ENCODE results near the gene PDCD2. TPM values are rescaled to one million over a fixed set of nuclear protein-coding genes. Genes with fewer than 3 reads are reported as not detected.

PDCD2 gene
- total RNA-seq, 1 donor from 2014 or later, result 63.2 TPM

DNA sequence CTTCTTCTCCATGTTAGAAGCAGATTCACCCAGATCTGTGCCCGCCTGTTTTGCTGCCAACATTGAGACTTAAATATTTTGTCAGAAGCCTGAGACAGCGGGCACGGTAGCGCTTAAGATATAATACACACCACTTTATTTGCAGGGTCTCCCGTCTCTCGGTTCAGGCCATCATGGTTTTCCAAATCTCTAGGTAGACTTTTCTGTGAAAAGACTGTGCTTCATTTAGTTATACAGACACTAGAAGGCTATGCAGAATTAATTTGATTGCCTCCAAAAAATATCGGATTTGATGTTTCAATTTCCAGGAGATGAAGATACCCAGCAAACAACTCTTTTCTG, 29.7 kb downstream of the PDCD2 start:
- Mint-ChIP-seq H3K27me3 (no peaks in the 10 kb centered on the region), H3K9me3 (ENCODE audit: low read depth) (no peaks in the 10 kb centered on the region), H3K36me3 (ENCODE audit: insufficient read depth) (peaks cover 9% of the 10 kb centered on the region), H3K4me1 (ENCODE audit: low read depth) (peaks cover 12% of the 10 kb centered on the region), H3K4me3 (ENCODE audit: low read depth) (no peak overlapping the region), H3K27ac (no peak overlapping the region)
- no peak for DNase-seq (ENCODE audit: low spot score, unreplicated experiment)
- TF ChIP-seq, protein P1, sequence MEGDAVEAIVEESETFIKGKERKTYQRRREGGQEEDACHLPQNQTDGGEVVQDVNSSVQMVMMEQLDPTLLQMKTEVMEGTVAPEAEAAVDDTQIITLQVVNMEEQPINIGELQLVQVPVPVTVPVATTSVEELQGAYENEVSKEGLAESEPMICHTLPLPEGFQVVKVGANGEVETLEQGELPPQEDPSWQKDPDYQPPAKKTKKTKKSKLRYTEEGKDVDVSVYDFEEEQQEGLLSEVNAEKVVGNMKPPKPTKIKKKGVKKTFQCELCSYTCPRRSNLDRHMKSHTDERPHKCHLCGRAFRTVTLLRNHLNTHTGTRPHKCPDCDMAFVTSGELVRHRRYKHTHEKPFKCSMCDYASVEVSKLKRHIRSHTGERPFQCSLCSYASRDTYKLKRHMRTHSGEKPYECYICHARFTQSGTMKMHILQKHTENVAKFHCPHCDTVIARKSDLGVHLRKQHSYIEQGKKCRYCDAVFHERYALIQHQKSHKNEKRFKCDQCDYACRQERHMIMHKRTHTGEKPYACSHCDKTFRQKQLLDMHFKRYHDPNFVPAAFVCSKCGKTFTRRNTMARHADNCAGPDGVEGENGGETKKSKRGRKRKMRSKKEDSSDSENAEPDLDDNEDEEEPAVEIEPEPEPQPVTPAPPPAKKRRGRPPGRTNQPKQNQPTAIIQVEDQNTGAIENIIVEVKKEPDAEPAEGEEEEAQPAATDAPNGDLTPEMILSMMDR (IDR thresholded peaks at IDR 0.05; ENCODE audit: unreplicated experiment), result no peak

DNA sequence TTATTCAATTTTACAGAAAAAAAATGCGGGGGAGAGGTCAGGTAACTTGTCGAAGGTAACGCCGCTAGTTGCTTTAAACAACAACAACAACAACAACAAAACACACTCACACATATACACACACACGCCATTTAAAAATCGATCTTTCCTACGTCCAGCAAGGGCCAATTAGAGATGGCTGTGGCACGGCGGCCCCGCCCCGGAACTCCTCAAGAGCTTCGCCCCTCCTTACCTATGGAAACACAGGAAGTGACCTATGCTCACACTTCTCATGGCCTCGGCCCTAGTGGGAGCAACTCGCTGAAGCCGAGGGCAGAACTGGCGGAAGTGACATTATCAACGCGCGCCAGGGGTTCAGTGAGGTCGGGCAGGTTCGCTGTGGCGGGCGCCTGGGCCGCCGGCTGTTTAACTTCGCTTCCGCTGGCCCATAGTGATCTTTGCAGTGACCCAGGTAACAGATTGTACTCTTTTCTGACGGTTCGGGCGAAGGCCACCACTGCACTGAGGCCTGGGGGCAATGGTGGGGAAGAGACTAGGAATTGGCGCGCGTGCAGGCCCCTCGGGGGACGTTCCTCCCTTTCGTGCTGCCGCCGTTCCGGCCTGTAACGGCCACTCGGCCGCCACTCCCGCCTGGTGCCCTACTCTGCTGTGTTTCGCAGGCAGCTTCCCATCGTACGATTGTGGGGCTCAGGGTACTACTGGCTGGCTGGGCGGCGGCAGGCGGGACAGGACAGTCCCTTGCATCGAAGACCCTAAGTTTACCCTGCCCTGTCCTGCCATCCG, 30.2 kb downstream of the PDCD2 start, which contains the start of gene TBP:
TBP (plus strand) TSS at position 357 of the 783 bp plus-strand sequence. CDS start 2,661 bp downstream, outside the sequence.
- H3K4me1 Mint-ChIP-seq (ENCODE audit: low read depth), result peaks cover 12% of the 10 kb centered on the region
- H3K27ac Mint-ChIP-seq, result no peak within 1 kb of the TSS
- H3K9me3 Mint-ChIP-seq (ENCODE audit: low read depth), result no peaks in the 10 kb centered on the region
- DNase-seq (ENCODE audit: low spot score, unreplicated experiment), result peak; percentile 91
- TF ChIP-seq, protein P1 (IDR thresholded peaks at IDR 0.05; ENCODE audit: unreplicated experiment), result no peak
- peaks cover 9% of the 10 kb centered on the region for H3K36me3 Mint-ChIP-seq (ENCODE audit: insufficient read depth)
- H3K27me3 Mint-ChIP-seq, result no peaks in the 10 kb centered on the region
- no peak within 1 kb of the TSS for H3K4me3 Mint-ChIP-seq (ENCODE audit: low read depth)

DNA sequence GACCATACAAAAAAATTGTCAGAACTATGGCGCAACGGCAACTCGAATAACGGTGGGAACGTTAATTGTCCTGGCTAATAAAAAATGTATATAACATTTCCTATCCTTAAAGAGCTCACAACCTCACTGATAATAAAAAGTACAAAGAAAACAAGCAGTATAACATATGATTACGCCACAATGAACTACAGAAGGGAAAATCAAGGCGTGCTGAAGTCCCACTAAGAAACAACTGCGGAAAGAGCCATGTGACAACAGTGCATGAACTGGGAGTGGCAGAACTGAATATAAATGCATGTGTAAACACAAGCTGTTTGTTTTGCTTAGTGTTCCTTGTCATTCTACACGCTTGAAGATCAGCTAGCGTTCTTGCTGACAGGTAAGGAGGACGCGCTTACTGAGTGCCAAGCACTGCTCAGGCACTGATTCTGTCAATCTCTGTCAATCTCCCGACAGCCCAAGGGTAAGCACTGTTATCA, 30.9 kb downstream of the PDCD2 start:
- DNase-seq (ENCODE audit: low spot score, unreplicated experiment), result no peak
- H3K9me3 Mint-ChIP-seq (ENCODE audit: low read depth), result no peaks in the 10 kb centered on the region
- no peaks in the 10 kb centered on the region for H3K27me3 Mint-ChIP-seq
- peaks cover 9% of the 10 kb centered on the region for H3K36me3 Mint-ChIP-seq (ENCODE audit: insufficient read depth)
- peaks cover 12% of the 10 kb centered on the region for H3K4me1 Mint-ChIP-seq (ENCODE audit: low read depth)
- H3K4me3 Mint-ChIP-seq (ENCODE audit: low read depth), result no peak overlapping the region
- TF ChIP-seq, protein P1 (IDR thresholded peaks at IDR 0.05; ENCODE audit: unreplicated experiment), result no peak
- no peak overlapping the region for H3K27ac Mint-ChIP-seq

DNA sequence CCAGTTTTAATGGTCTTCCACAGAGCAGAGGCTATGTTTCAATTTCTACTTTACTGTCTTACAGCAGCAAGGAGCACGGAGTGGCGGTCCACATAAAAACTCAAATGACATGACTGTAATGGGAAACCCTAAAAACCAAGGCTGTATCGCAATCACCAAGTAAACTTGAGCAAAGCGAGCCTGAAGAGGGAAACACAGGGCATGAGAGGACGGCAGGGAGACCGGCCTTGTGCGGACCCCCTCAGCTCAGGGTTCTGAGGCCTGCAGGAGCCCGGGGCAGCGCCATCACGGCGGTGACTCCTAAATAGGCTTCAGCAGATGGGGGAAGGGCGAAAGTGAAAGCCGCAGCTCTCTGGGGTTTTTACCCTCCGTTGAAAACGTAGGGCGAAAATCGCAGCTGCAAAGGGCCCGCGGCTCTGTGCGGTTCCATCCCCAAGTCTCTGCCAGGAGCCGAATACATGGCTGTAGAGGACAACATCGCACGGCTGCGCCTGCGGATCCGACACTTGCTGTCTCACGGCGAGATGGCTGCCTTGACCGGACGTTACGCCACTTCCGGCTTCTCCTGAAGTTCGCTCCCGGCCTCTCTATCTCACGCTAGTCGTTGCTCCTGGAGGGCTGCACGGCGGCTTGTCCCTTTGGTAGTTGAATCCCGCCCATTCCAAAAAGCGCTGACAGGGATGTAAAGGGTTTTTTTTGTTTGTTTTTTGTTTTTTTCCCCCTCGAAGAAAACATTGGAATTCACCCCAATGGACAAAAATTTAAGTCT, 31.5 kb downstream of the PDCD2 start, which contains the start of gene PSMB1:
PSMB1 (minus strand) TSS at position 543 of the 769 bp plus-strand sequence; CDS start at position 478, 65 bp downstream.
- Mint-ChIP-seq H3K27ac (no peak within 1 kb of the TSS), H3K36me3 (ENCODE audit: insufficient read depth) (peaks cover 8% of the 10 kb centered on the region), H3K4me3 (ENCODE audit: low read depth) (no peak within 1 kb of the TSS), H3K9me3 (ENCODE audit: low read depth) (no peaks in the 10 kb centered on the region), H3K4me1 (ENCODE audit: low read depth) (peaks cover 12% of the 10 kb centered on the region), H3K27me3 (no peaks in the 10 kb centered on the region)
- peak; percentile 73 for DNase-seq (ENCODE audit: low spot score, unreplicated experiment)
- TF ChIP-seq, protein P1 (IDR thresholded peaks at IDR 0.05; ENCODE audit: unreplicated experiment), result no peak

DNA sequence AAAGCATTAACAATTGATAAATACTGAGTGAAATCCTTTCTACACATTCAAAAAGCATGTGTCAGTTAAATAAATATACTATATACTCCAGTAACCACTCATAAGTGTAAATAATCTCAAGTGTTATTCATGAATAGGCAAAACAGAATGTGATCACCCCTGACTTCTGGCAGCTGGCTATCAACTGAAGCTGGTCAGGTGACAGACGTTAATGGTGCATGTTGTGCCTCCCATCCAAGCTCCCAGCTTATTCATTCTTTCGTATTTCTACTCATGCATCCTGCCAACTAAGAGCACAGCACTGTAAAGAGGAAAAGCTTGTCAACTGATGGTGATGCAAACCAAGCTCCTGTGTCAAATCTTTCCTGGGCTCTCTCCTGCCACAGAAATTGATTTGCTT, 39.0 kb downstream of the PDCD2 start:
- H3K27me3 Mint-ChIP-seq, result no peaks in the 10 kb centered on the region
- H3K4me3 Mint-ChIP-seq (ENCODE audit: low read depth), result no peak overlapping the region
- peaks cover 3% of the 10 kb centered on the region for H3K4me1 Mint-ChIP-seq (ENCODE audit: low read depth)
- H3K27ac Mint-ChIP-seq, result no peak overlapping the region
- TF ChIP-seq, protein P1 (IDR thresholded peaks at IDR 0.05; ENCODE audit: unreplicated experiment), result no peak
- no peak for DNase-seq (ENCODE audit: low spot score, unreplicated experiment)
- no peaks in the 10 kb centered on the region for H3K9me3 Mint-ChIP-seq (ENCODE audit: low read depth)
- peaks cover 28% of the 10 kb centered on the region for H3K36me3 Mint-ChIP-seq (ENCODE audit: insufficient read depth)
